ENCODE measurements around the gene RPTOR. TPM values are rescaled to one million over a fixed set of nuclear protein-coding genes. Genes with fewer than 3 reads are reported as not detected.

RPTOR gene
- total and polyA plus RNA-seq, 10 of the 15 experiments (the other 5 are each of a cell fraction or from before 2014, with no cell fraction given): 0.18 to 32.1 (median 7.8) TPM

- H4K20me1 ChIP-seq (ENCODE audit: control insufficient read depth, insufficient read depth): no peaks in the 10 kb centered on the region
- H2AFZ ChIP-seq (ENCODE audit: control insufficient read depth, low read depth, low read length): no peak overlapping the region
- intact Hi-C loops (cut with micrococcal nuclease; ENCODE audit: unreplicated experiment) (no loop called here), in situ Hi-C loops (cut with MboI) (no loop called here)
- no peak overlapping the region for H3K4me3 ChIP-seq
- no peak for DNase-seq (ENCODE audit: low read depth, low spot score)
- no peak overlapping the region for H3K4me2 ChIP-seq (ENCODE audit: control insufficient read depth, insufficient read depth)
- ChIA-PET POLR2A (no interaction called here), CTCF (interaction anchor here (0.7 kb wide), 1 partner anchor 56 kb away, joined by 3 read pairs; no protein-coding TSS in a partner anchor), SMC1A (ENCODE audit: uncharacterized antibody, unreplicated experiment) (no interaction called here), RAD21 (ENCODE audit: unreplicated experiment) (interaction anchor here (1.0 kb wide), 1 partner anchor 211 kb away, joined by 4 read pairs; no protein-coding TSS in a partner anchor)
- H3K36me3 ChIP-seq (ENCODE audit: control insufficient read depth in 2 of 2, insufficient read depth in 2 of 2, low read length in 1 of 2): peaks cover 0 to 3% of the 10 kb centered on the region in 2 experiments; a peak in 2 of 4 replicates
- H3K9me3 ChIP-seq (replicated peaks; ENCODE audit: control insufficient read depth, insufficient read depth, low read length): no peaks in the 10 kb centered on the region
- no peak for FAIRE-seq
- H3K9ac ChIP-seq (ENCODE audit: control insufficient read depth, insufficient read depth, low read length): no peak overlapping the region
- no TSS peak for BruUV-seq (replicated peaks)
- WGBS (ENCODE audit: insufficient coverage, insufficient replicate concordance, low lambda C conversion rate, missing lambda C conversion rate): 90% methylated on average over 48 of the region's 48 CpGs
- no peaks in the 10 kb centered on the region for H3K79me2 ChIP-seq (ENCODE audit: control insufficient read depth, insufficient read depth, low read length)
- no peaks in the 10 kb centered on the region for H3K27me3 ChIP-seq (replicated peaks in 1 of 2; ENCODE audit: control insufficient read depth in 2 of 2, insufficient read depth in 2 of 2, low read length in 1 of 2)
- H3K27ac ChIP-seq (ENCODE audit: control insufficient read depth, insufficient read depth): no peak overlapping the region
- H3K4me1 ChIP-seq (ENCODE audit: control insufficient read depth, insufficient read depth, low read length): no peaks in the 10 kb centered on the region
- ATAC-seq: no peak
- TF ChIP-seq TCF7 (IDR thresholded peaks at IDR 0.05; ENCODE audit: borderline replicate concordance) (no peak), EZH2 (IDR thresholded peaks at IDR 0.05; ENCODE audit: borderline replicate concordance, control insufficient read depth, low read depth, low read length) (no peak), ETV6 (conservative IDR thresholded peaks at IDR 0.05 in 1 of 2, IDR thresholded peaks at IDR 0.05 in 1 of 2; ENCODE audit: borderline replicate concordance in 1 of 2, low read depth in 1 of 2) (no peak), PAX5 (IDR thresholded peaks at IDR 0.05; ENCODE audit: borderline replicate concordance, low read depth, low read length) (no peak), KDM1A (IDR thresholded peaks at IDR 0.05; ENCODE audit: borderline replicate concordance) (no peak), GABPA (IDR thresholded peaks at IDR 0.05; ENCODE audit: low read depth) (no peak), IRF4 (IDR thresholded peaks at IDR 0.05; ENCODE audit: low read depth, low read length) (no peak), ZNF687 (IDR thresholded peaks at IDR 0.05) (no peak), MLLT1 (IDR thresholded peaks at IDR 0.05) (no peak), GATAD2B (conservative IDR thresholded peaks at IDR 0.05; ENCODE audit: low read depth) (no peak), YBX1 (IDR thresholded peaks at IDR 0.05) (no peak), PAX8 (IDR thresholded peaks at IDR 0.05) (no peak), ZNF217 (IDR thresholded peaks at IDR 0.05) (no peak), LARP7 (IDR thresholded peaks at IDR 0.05) (no peak)
Observed at GRCh38 chr17:80948019-80948975, 403.7 kb downstream of the RPTOR start.
